Fibroblast of skin of right biceps (primary cell): Measurements from ENCODE around the gene MPI.
A peak's percentile ranks its signal among the peaks of the same experiment; 100 is the strongest.

Source experiments
- DNase-seq: peaks from one replicate; pipeline ENCODE4 v3.0.0-alpha.2; 2013

MPI gene

GRCh38 chr15:74950078-74950908 lies 60.5 kb downstream of the MPI start:
- DNase-seq = peak; percentile 61

- no peak for DNase-seq
Measured at GRCh38 chr15:74951006-74951405, 61.2 kb downstream of the MPI start.
